ENCODE results near the gene HINFP.

DNA sequence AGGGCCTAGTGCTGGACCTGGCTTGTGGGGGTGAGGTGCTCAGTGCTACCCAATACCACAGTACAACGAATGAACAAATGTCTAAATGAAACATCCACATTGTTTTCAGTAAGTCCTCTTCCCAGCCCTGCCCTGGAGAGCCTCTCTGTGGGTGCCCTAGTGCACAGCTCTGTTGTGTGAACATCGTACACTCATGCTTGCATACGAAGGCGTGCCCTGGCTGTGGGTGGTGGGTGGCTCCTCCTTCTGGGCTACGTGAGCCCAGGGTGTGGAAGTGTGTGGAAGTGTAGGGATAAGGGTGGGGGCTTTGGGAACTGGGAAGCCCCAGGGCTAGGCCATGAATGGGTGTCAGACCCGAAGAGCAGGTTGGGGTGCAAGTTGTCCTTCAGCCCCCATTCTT, 46.6 kb downstream of the HINFP start:
- TF ChIP-seq POLR2A (IDR thresholded peaks at IDR 0.05), result no peak
- TF ChIP-seq, protein P1, sequence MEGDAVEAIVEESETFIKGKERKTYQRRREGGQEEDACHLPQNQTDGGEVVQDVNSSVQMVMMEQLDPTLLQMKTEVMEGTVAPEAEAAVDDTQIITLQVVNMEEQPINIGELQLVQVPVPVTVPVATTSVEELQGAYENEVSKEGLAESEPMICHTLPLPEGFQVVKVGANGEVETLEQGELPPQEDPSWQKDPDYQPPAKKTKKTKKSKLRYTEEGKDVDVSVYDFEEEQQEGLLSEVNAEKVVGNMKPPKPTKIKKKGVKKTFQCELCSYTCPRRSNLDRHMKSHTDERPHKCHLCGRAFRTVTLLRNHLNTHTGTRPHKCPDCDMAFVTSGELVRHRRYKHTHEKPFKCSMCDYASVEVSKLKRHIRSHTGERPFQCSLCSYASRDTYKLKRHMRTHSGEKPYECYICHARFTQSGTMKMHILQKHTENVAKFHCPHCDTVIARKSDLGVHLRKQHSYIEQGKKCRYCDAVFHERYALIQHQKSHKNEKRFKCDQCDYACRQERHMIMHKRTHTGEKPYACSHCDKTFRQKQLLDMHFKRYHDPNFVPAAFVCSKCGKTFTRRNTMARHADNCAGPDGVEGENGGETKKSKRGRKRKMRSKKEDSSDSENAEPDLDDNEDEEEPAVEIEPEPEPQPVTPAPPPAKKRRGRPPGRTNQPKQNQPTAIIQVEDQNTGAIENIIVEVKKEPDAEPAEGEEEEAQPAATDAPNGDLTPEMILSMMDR (IDR thresholded peaks at IDR 0.05), result no peak
- TF ChIP-seq POLR2AphosphoS5 (IDR thresholded peaks at IDR 0.05; ENCODE audit: insufficient read depth in 1 of 2, low read depth in 1 of 2), result no peak
